HCT116 (cell line): ENCODE measurements around the gene CCDC106. TPM values are rescaled to one million over a fixed set of nuclear protein-coding genes. Genes with fewer than 3 reads are reported as not detected.

Experiments used
- ATAC-seq: fragments of 200-7000 bp; cut with Tn5 transposase; 2 replicates; pipeline ENCODE4 v1.9.1; 2020; ENCODE audit warnings: mild to moderate bottlenecking, moderate library complexity
- BruUV-seq: library from RNA; stranded (reverse); fragments of 400-500 nt; replicated peaks from 2 replicates; lab custom pipeline; 2021; lab: Mats Ljungman, UMichigan
- CTCF ChIA-PET: fragments of 300-600 bp; sonication (Branson Sonifier 250); formaldehyde crosslinking; loops from one replicate; lab custom pipeline; 2021; ENCODE audit warnings: antibody characterized with exemption; lab: Charles Lee
- POLR2A ChIA-PET: fragments of 300-600, 350-600 bp; sonication (Branson Sonifier 250); formaldehyde crosslinking; loops from one replicate; lab custom pipeline; 2021; ENCODE audit warnings: antibody characterized with exemption; lab: Charles Lee
- RAD21 ChIA-PET, 2 experiments: fragments of 300-600 bp; sonication (Branson Sonifier 250); formaldehyde crosslinking; loops; one replicate each; lab custom pipeline; 2023; ENCODE audit warnings: low total read pairs in 2 of 2; ENCODE audit not compliant: uncharacterized antibody in 2 of 2, unreplicated experiment in 2 of 2, low non-redundant PET in 1 of 2; lab: Charles Lee
- DNase-seq: peaks from one replicate; pipeline ENCODE4 v3.0.0-alpha.2; 2010; ENCODE audit warnings: low read depth, low spot score
- H2AFZ ChIP-seq: fragments of 200-600 bp; shearing (Covaris generic), sonication (generic); 2 replicates; pipeline ENCODE4 v1.6.1; 2017; ENCODE audit warnings: low read depth, mixed run types, mixed read lengths, antibody characterized with exemption, low read length; ENCODE audit not compliant: poor library complexity, severe bottlenecking
- H3K27ac ChIP-seq: 2 replicates; pipeline ENCODE4 v1.5.1; 2012; ENCODE audit warnings: low read depth, low read length
- H3K27me3 ChIP-seq: fragments of 200-600 bp; sonication (generic); 2 replicates; pipeline ENCODE4 v1.6.1; 2016; ENCODE audit warnings: mixed run types, low read length, mixed read lengths; ENCODE audit not compliant: insufficient read depth
- H3K36me3 ChIP-seq, 2 experiments: fragments of 200-500 bp in 1 of 2; fragments of 200-600 bp in 1 of 2; sonication (Bioruptor generic) in 1 of 2; sonication (generic) in 1 of 2; 2 replicates each; pipeline versions ENCODE4 v1.5.1 to v1.6.1; 2014 to 2016; ENCODE audit warnings: low read length in 2 of 2, inconsistent platforms in 1 of 2, mixed read lengths in 1 of 2, mixed run types in 1 of 2; ENCODE audit not compliant: insufficient read depth in 2 of 2, control insufficient read depth in 1 of 2
- H3K4me1 ChIP-seq, 2 experiments: fragments of 200-600 bp in 1 of 2; sonication (generic) in 1 of 2; 2 replicates each; pipeline versions ENCODE4 v1.5.1 to v1.6.1; 2012 to 2017; ENCODE audit warnings: low read length in 2 of 2, inconsistent platforms in 1 of 2, mild to moderate bottlenecking in 1 of 2, mixed read lengths in 1 of 2, mixed run types in 1 of 2, moderate library complexity in 1 of 2; ENCODE audit not compliant: insufficient read depth in 2 of 2, control insufficient read depth in 1 of 2
- H3K4me2 ChIP-seq: fragments of 200-600 bp; sonication (generic); 2 replicates; pipeline ENCODE4 v1.6.1; 2017; ENCODE audit warnings: mixed run types, low read length, mixed read lengths
- H3K4me3 ChIP-seq, 2 experiments: fragments of 200-600 bp in 1 of 2; sonication (generic) in 1 of 2; replicated peaks in 1 of 2; 2 replicates each; pipeline ENCODE4 v1.5.1; 2011 to 2016; ENCODE audit warnings: low read length in 2 of 2, control low read depth in 1 of 2, low read depth in 1 of 2, mild to moderate bottlenecking in 1 of 2, mixed read lengths in 1 of 2, mixed run types in 1 of 2
- H3K79me2 ChIP-seq: fragments of 200-600 bp; sonication (generic); 2 replicates; pipeline ENCODE4 v1.6.1; 2017; ENCODE audit warnings: mild to moderate bottlenecking, mixed run types, low read length, moderate library complexity, mixed read lengths; ENCODE audit not compliant: insufficient read depth
- H3K9ac ChIP-seq: fragments of 200-600 bp; sonication (generic); 2 replicates; pipeline ENCODE4 v1.6.1; 2016; ENCODE audit warnings: low read length, mixed read lengths
- H3K9me2 ChIP-seq: fragments of 200-600 bp; sonication (generic), shearing (Covaris generic); 2 replicates; pipeline ENCODE4 v1.6.1; 2017; ENCODE audit warnings: mixed run types, mild to moderate bottlenecking, moderate library complexity; ENCODE audit not compliant: insufficient read depth
- H3K9me3 ChIP-seq, 2 experiments: fragments of 200-500 bp in 1 of 2; fragments of 200-600 bp in 1 of 2; sonication (Bioruptor generic) in 1 of 2; sonication (generic) in 1 of 2; 2 replicates each; pipeline ENCODE4 v1.6.1; 2014 to 2017; ENCODE audit warnings: low read length in 2 of 2, mixed read lengths in 2 of 2, inconsistent platforms in 1 of 2, low read depth in 1 of 2, mild to moderate bottlenecking in 1 of 2, mixed run types in 1 of 2, moderate library complexity in 1 of 2; ENCODE audit not compliant: control insufficient read depth in 1 of 2, insufficient read depth in 1 of 2
- H4K20me1 ChIP-seq: fragments of 200-600 bp; sonication (generic), shearing (Covaris generic); 2 replicates; pipeline ENCODE4 v1.6.1; 2017; ENCODE audit warnings: mixed run types, mild to moderate bottlenecking, moderate library complexity; ENCODE audit not compliant: insufficient read depth
- ATF3 ChIP-seq: IDR thresholded peaks from 2 replicates; pipeline ENCODE4 v1.6.1; 2012
- CBX3 ChIP-seq: IDR thresholded peaks from 2 replicates; pipeline ENCODE4 v1.6.1; 2012; ENCODE audit warnings: low read depth
- CEBPB ChIP-seq: IDR thresholded peaks from 2 replicates; pipeline ENCODE4 v1.6.1; 2012; ENCODE audit warnings: low read depth
- CTCF ChIP-seq, 3 experiments: fragments of 200-600 bp in 1 of 3; sonication (generic) in 1 of 3; IDR thresholded peaks in 2 of 3; conservative IDR thresholded peaks in 1 of 3; 2 replicates each; pipeline ENCODE4 v1.5.1; 2012 to 2017; ENCODE audit warnings: low read depth in 2 of 3, low read length in 2 of 3, antibody characterized with exemption in 1 of 3, borderline replicate concordance in 1 of 3, control low read depth in 1 of 3, mild to moderate bottlenecking in 1 of 3, mixed read lengths in 1 of 3, mixed run types in 1 of 3, moderate library complexity in 1 of 3; ENCODE audit not compliant: insufficient read depth in 1 of 3
- ELF1 ChIP-seq: IDR thresholded peaks from 2 replicates; pipeline ENCODE4 v1.6.1; 2012; ENCODE audit warnings: low read depth, borderline replicate concordance
- EZH2 ChIP-seq: fragments of 200-600 bp; sonication (generic); IDR thresholded peaks from 2 replicates; pipeline ENCODE4 v1.6.1; 2017; ENCODE audit warnings: antibody characterized with exemption, mixed run types
- EZH2phosphoT487 ChIP-seq: fragments of 200-600 bp; IDR thresholded peaks from 2 replicates; pipeline ENCODE4 v1.6.1; 2018; ENCODE audit warnings: antibody characterized with exemption, borderline replicate concordance
- FOSL1 ChIP-seq: IDR thresholded peaks from 2 replicates; pipeline ENCODE4 v1.6.1; 2012; ENCODE audit warnings: low read depth
- JUND ChIP-seq: IDR thresholded peaks from 2 replicates; pipeline ENCODE4 v1.6.1; 2012
- POLR2AphosphoS5 ChIP-seq: IDR thresholded peaks from 2 replicates; pipeline ENCODE4 v1.6.1; 2011; ENCODE audit warnings: mild to moderate bottlenecking, low read depth, low read length, moderate library complexity
- SIN3A ChIP-seq: IDR thresholded peaks from 2 replicates; pipeline ENCODE4 v1.6.1; 2012; ENCODE audit warnings: low read depth
- SP1 ChIP-seq: IDR thresholded peaks from 2 replicates; pipeline ENCODE4 v1.6.1; 2012; ENCODE audit warnings: low read depth
- SRF ChIP-seq: IDR thresholded peaks from 2 replicates; pipeline ENCODE4 v1.6.1; 2012; ENCODE audit warnings: low read depth
- ZBTB33 ChIP-seq: IDR thresholded peaks from 2 replicates; pipeline ENCODE4 v1.6.1; 2011; ENCODE audit warnings: mild to moderate bottlenecking, low read length, moderate library complexity; ENCODE audit not compliant: insufficient replicate concordance; ENCODE audit errors: extremely low read depth
- intact Hi-C: fragments of 100-400 bp; cut with micrococcal nuclease; formaldehyde crosslinking; loops from 2 replicates; pipeline ENCODE4 v1.10.0; 2022
- total RNA-seq: library from RNA; stranded (reverse); gene quantifications from one replicate; pipeline ENCODE4 v1.2.1, GENCODE V29; 2021; ENCODE audit not compliant: unreplicated experiment

Gene CCDC106
- total RNA-seq, 1 experiment from 2014 or later, result 1.0 TPM

DNA sequence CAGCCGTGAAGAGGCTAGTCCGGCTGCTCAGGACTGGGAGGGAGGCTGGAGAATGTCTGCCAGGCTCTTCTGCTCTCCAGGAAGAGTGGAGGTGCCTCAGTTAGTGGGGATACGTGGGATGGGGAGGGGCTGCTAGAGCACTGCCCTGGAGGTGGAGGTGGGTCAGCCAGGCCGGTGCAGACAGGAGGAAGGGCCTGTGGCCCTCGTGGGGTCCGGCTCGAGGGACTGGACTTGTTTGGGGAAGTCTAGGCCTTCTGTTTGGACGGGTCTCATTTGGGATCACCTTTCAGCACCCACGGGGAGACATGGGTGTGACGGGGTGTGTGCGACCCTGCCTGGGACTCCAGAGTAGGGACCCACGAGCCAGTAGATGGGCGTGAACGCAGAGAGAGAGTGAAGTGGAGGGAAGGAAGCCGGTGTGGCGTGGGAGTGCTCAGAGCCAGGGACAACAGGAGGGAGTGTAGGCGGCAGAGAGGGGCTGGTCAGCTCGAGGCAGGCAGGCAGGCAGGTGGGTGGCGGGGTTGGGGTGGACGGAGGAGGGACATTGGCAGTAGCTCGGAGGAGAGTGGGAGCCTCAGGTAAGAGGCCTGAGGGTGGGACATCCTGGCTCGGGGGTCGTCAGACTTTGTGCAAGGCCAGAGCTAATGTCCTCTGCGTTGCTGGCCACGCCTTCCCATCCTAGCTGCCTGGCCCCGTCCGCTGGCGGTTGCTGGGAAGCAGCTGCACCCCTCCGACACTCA lies 38.5 kb downstream of the CCDC106 start:
- Histone ChIP-seq H3K4me3 (no peak overlapping the region), H2AFZ (no peak overlapping the region), H4K20me1 (no peaks in the 10 kb centered on the region), H3K27me3 (no peaks in the 10 kb centered on the region), H3K27ac (no peak overlapping the region), H3K9me3 (no peaks in the 10 kb centered on the region), H3K4me1 (no peaks in the 10 kb centered on the region), H3K79me2 (peaks cover 56% of the 10 kb centered on the region), H3K36me3 (peaks cover 16 to 19% of the 10 kb centered on the region in 2 experiments; a peak in 3 of 4 replicates), H3K4me2 (no peak overlapping the region), H3K9ac (no peak overlapping the region), H3K9me2 (no peaks in the 10 kb centered on the region)
- POLR2A ChIA-PET, result no interaction called here
- DNase-seq, result no peak
- CTCF ChIA-PET, result no interaction called here
- RAD21 ChIA-PET, result no interaction called here
- no TSS peak for BruUV-seq
- intact Hi-C loops, result no loop called here
- TF ChIP-seq ELF1, result no peak
- no peak for ATAC-seq

DNA sequence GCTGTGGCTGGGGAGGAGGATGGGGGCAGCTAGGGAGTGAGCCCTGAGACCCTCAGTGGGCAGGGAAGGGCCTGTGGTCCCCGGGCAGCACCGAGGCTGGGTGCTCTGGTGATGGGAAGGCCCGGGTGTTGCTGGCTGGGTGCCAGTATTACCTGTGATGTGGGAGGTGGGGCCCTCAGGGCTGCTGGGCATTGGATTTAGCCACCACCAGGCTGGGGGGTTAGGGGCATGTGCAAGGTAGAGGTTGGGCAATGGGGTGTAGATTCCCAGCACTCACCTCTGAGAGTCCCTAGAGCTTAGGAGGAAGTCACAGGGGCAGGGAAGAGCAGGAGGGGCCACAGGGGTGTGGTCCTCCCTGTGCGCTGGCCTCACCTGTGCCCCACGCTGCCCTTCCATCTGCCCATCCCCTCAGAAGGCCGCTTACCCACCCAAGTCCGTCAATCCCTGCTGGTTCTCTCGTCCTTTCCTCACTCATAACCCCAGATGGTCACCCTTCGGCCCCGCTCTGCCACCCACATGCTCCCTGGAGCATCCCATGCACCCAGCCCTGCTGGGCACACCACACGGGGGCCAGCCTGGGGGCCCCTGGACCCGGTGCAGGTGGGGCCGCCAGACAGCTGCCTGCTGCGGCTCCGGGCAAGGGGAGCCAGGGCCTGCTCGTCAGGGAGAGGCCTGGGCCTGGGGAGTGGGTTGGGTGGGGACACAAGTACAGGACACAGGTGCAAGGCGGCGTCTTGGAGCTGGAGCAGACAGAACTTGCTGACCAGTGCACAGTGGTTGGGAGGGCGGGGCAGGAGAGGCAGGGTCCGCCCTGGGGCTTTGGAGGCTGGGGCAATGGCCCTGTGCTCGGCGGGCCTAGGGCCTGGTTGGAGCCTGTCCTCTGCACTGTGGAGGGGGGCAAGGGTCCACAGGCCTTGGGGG lies 39.5 kb downstream of the CCDC106 start:
- no peaks in the 10 kb centered on the region for H3K27me3 ChIP-seq
- no peak overlapping the region for H3K4me3 ChIP-seq
- POLR2A ChIA-PET, result no interaction called here
- ATAC-seq, result no peak
- CTCF ChIA-PET, result no interaction called here
- no peak overlapping the region for H3K4me2 ChIP-seq
- no peak overlapping the region for H2AFZ ChIP-seq
- peaks cover 14 to 17% of the 10 kb centered on the region in 2 experiments; a peak in 3 of 4 replicates for H3K36me3 ChIP-seq
- no TSS peak for BruUV-seq
- intact Hi-C loops, result no loop called here
- H3K27ac ChIP-seq, result no peak overlapping the region
- no peak overlapping the region for H3K9ac ChIP-seq
- RAD21 ChIA-PET, result no interaction called here
- no peaks in the 10 kb centered on the region for H3K9me2 ChIP-seq
- peaks cover 47% of the 10 kb centered on the region for H3K79me2 ChIP-seq
- H3K4me1 ChIP-seq, result no peaks in the 10 kb centered on the region
- no peaks in the 10 kb centered on the region for H4K20me1 ChIP-seq
- DNase-seq, result no peak
- H3K9me3 ChIP-seq, result no peaks in the 10 kb centered on the region
- no peak for TF ChIP-seq CEBPB
- TF ChIP-seq SIN3A, result no peak
- TF ChIP-seq CBX3, result no peak
- TF ChIP-seq CTCF (IDR thresholded peaks at IDR 0.05 in 2 of 3, conservative IDR thresholded peaks at IDR 0.05 in 1 of 3; ENCODE audit: borderline replicate concordance in 1 of 3, insufficient read depth in 1 of 3, low read depth in 2 of 3, low read length in 2 of 3), result no peak
- no peak for TF ChIP-seq EZH2phosphoT487
- no peak for TF ChIP-seq ZBTB33
- no peak for TF ChIP-seq ATF3
- no peak for TF ChIP-seq EZH2
- no peak for TF ChIP-seq FOSL1
- no peak for TF ChIP-seq SRF
- TF ChIP-seq SP1, result no peak
- no peak for TF ChIP-seq JUND
- TF ChIP-seq POLR2AphosphoS5, result no peak
